GM12874 (cell line): ENCODE results near the gene AMD1.

Source experiments
- CTCF ChIP-seq: IDR thresholded peaks from 2 replicates; pipeline ENCODE4 v1.5.1; 2011; ENCODE audit warnings: low read depth, mild to moderate bottlenecking, control low read depth, low read length, moderate library complexity; ENCODE audit not compliant: insufficient read depth

AMD1 gene

DNA sequence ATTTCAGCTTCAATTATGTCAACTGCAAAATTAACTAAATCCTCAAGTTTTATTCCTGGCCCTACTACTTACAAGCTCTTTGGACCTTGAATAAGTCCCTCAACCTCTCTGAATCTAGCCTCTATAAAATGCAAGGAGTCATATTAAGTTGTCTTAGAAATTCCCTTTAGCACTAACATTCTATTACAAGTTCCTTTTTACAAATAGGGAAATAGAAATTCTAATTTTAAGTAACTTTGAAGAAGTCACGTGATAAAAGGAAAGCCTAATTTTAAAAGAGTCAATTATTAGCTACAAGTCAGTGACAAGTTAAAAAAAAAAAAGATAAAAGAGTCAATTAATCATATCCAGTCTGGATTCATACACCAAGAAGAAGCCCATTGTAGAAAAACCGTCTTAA is 59.3 kb downstream of the AMD1 start:
- no peak for TF ChIP-seq CTCF

- no peak for TF ChIP-seq CTCF
Measured at GRCh38 chr6:110934381-110934898, 59.9 kb downstream of the AMD1 start.

- TF ChIP-seq CTCF, result no peak
Measured at GRCh38 chr6:110935171-110935570, 60.6 kb downstream of the AMD1 start.

DNA sequence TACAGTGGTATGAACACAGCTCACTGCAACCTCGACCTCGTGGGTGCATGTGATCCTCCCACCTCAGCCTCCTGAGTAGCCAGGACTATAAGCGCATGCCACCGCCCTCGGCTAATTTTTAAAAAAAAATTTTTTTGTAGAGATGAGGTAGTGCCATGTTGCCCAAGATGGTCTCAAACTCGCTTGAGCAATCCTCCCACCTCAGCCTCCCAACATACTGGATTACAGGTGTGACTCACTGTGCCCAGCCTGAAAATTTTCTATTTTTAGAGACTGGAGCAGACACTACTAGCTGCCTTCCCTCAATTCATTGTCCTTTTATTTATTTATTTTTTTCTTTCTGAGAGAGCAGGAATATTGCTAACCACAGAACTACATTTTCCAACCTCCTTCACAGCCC is 63.6 kb downstream of the AMD1 start:
- no peak for TF ChIP-seq CTCF

DNA sequence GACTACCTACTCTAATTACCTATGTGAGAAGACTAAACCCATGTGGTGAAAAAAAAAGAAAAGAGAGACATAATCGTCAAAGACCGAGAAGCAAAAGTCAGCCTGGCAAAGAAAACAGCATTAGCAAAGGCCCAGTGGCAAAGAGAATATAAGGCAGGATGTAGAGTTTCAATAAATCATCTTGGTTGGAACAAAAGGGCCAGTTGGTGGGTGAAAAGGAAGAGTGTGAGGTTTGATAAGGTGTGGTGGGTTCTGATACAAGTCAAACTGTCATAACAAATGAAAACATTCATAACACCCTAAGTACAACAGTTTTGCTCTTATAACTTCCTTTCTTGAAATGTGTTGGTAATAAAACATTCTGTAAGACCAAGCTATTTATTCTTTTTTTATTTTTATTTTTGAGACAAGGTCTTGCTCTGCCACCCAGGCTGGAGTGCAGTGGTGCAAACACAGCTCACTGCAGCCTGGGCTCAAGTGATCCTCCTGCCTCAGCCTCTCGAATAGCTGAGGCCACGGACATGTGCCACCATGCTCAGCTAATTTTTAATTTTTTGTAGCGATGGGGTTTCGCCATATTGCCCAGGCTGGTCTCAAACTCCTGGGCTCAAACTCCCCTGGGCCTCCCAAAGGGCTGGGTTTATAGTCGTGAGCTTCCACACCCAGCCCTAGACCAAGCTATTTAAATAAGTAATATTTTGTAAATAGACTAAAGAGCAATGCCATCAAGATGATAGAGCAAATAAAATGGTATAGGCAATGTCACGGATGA is 65.0 kb downstream of the AMD1 start:
- TF ChIP-seq CTCF, result no peak

GRCh38 chr6:110944681-110945151 is 70.1 kb downstream of the AMD1 start:
- TF ChIP-seq CTCF, result no peak
